Embryonic facial prominence (tissue), 1 donor: ENCODE results near the gene MLH1.
A peak's percentile ranks its signal among the peaks of the same experiment; 100 is the strongest.
"Not testable (repeated sequence)": the region's sequence is repeated elsewhere in the genome, so short reads cannot be mapped to it uniquely, and the experiment has no call there.

ENCODE experiments used
- DNase-seq: peaks from one replicate; pipeline ENCODE4 v3.0.0-alpha.2; 2016; ENCODE audit errors: extremely low spot score

MLH1 gene

DNA sequence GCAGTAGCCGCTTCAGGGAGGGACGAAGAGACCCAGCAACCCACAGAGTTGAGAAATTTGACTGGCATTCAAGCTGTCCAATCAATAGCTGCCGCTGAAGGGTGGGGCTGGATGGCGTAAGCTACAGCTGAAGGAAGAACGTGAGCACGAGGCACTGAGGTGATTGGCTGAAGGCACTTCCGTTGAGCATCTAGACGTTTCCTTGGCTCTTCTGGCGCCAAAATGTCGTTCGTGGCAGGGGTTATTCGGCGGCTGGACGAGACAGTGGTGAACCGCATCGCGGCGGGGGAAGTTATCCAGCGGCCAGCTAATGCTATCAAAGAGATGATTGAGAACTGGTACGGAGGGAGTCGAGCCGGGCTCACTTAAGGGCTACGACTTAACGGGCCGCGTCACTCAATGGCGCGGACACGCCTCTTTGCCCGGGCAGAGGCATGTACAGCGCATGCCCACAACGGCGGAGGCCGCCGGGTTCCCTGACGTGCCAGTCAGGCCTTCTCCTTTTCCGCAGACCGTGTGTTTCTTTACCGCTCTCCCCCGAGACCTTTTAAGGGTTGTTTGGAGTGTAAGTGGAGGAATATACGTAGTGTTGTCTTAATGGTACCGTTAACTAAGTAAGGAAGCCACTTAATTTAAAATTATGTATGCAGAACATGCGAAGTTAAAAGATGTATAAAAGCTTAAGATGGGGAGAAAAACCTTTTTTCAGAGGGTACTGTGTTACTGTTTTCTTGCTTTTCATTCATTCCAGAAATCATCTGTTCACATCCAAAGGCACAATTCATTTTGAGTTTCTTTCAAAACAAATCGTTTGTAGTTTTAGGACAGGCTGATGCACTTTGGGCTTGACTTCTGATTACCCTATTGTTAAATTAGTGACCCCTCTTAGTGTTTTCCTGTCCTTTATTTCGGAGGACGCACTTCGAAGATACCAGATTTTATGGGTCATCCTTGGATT, at the start of gene MLH1:
Gene MLH1, plus strand, starts transcription at position 193 of the 958 bp plus-strand sequence. Its CDS starts 30 bp downstream, at position 223.
- peak; percentile 85 for DNase-seq

DNA sequence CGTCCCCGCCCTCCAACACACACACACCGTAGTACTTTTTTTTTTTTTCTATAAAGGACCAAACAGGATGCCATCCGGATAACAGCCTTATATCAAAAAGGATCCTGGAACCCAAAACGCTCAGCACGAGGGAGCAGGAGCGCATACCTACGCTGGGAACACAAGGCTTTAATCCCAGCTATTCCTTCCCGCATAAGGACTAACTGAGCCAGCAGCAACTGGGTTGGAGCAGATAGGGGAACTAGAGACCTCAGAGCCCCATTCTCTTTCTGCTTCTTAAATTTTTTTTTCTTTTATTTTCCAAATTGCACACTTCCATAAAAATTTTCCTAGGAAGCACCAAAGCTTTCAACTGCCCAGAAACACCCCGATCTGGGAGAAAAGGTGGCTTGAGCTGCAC, 49.7 kb upstream of the MLH1 start:
- DNase-seq, result no peak

DNA sequence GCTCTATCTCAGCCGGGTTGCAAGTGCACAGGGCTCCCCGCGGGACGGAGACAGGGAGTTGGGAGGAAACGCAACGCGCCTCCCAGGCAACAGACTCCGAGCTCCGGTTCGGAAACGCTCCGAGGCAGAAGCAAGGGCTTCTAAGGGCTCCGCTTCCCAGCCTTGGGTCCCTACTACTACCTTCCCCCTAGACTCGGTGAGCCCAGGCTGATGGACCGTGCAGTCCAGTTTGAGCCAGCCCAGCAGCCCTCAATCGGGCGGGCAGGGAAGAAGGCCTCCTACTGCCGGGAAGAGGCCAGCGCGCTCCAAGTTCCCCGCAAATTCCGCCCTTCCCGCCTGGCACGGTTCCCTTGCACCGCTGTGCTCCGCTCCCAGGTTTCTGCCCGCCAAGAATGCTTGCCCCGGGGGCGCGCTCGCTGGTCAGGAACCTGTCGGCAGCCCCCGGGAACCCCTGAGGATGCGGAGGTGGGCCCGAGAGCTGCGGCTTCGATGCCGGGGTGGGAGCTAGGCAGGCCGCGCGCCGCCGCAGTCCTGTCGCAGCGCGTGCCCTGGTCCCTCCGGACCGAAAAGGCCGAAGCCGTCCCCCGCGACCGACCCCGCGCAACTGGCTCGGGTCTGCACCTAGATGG, 49.2 kb upstream of the MLH1 start:
- DNase-seq, result peak; percentile 37

DNA sequence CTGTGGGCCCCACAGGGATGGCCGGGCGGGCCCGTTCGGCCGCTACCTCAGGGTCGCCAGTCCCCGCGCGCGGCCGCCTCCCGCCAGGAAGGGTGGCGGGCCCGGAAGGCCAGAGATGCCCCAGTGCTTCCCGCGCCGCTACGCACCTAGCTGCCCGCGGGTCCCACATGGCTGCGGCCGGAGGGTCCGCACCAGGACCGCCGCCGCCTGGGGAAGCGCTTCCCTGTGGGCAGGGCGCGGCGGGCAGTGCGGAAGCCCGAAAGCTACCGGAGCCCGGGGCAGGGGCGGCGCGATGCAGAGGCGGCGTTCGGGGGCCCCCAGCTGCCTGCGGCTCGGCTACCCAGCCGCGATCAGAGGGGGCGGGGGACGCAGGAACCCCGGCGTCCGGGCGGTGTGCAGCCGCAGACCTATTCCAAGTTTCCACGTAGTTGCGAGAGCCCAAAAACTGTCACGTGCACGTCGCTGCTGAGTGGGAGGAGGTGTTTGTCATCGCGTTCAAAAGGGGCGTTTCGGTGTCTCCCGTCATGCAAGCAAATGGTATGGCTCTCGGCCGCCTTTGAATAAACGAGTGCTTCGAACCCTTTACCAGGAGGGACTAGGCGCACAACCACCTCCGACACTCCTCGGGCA, 48.6 kb upstream of the MLH1 start, which contains the start of gene TRANK1:
Gene TRANK1, minus strand, starts transcription at position 414 of the 630 bp plus-strand sequence. Its CDS starts 245 bp downstream, at position 169.
- DNase-seq, result no peak

DNA sequence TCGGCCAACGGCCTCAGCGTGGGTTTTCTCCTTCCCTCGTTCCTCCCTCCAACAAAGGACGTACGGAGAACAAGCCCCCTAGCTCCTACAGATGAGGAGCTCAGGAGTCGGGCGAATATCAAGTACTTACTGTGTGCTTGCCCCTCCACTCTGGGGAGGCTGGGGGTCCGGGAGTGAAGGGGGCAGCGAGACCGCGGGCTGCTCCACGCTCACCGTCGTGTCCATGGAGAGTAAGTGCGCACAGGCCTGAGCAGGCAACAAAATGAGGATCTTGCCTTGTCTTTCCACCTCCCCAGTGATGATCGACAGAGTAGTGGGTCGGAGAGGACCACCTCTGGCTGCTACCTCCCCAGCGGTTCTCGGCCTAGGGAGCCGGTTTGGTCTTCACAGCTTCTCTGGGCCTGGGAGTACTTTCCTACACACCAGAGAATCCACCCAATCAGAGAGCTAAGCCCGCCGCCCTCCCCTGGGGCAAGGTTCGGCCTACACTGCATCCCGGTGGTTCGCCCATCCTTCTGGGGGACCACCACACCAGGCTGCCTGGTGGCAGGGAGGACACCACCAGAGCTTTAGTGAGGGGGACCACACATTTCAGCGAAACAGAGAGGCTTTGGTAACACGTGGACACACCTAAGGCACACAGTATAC, 47.9 kb upstream of the MLH1 start:
- DNase-seq, result no peak

DNA sequence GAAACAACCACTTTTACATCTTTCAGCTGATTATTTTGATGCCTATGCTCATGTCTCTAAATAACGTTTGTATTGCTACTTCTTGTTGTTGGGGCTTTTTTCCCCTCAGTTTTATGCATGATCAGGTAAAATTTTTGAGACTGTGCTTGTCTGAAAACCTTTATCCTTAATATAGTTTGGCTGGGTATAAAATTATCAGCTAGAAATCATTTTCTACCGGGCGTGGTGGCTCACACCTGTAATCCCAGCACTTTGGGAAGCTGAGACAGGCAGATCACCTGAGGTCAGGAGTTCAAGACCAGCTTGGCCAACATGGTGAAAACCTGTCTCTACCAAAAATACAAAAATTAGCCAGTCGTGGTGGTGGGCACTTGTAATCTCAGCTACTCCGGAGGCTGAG, 45.5 kb upstream of the MLH1 start:
- DNase-seq, result not testable (repeated sequence)

DNA sequence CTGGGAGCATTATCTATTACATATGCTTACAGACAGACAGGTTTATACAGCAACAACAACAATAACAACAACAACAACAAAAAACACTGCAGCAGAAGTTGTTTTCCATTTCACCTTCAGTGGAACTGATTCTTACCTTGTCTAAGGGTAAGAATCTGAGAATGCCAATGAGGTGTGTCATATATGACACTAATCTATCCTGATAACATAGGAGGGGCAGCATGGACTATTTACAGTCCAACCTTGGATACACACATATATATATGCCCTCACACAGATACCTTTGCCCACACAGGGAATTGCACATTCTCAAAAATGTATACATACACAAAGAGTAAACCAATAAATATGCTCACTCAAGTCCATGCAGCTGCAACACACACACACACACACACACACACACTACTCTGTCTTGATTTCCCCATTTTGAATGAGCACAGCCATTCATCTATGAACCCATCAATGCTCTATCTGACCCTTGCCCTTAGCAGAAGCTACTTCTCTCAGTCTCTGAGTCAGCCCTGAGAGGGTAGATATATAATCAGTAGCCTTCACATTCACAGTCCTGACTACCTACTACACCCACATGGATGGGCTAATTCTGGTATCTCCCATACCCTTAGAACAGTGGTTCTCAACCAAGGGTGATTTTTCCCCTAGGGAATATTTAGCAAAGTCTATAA, 38.7 kb upstream of the MLH1 start:
- no peak for DNase-seq

DNA sequence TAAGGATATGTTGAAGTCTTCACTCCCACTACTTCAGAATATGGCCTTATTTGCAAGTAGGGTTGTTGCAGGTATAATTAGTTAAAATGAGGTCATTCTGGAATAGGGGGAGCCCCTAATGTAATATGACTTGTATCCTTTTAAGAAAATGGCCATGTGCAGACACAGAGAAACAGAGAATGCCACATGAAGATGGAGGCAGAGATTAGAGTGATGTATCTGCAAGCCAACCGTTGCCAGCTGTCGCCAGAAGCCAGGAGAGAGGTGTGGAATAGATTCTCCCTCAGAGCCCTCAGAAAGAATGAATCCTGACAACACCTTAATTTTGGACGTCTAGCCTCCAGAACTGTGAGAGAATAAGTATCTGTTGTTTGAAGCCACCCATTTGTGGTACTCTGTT, 37.2 kb upstream of the MLH1 start:
- no peak for DNase-seq

DNA sequence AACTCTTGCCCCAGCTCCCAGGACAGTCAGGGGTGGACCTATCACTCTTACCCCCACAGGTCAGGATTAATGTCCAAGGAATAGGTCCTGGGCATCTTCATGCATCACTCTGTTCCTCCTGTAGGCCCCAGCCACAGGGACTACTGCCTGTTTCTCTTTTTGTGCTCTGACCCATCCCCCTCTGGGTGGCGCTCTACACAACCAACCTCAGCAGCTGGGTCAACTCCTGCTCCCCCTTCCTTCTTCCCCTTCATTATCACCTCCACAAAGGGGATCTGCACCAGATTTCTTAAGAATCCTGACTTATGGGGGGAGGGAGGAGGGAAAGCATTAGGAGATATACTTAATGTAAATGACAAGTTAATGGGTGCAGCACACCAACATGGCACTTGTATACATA, 36.3 kb upstream of the MLH1 start:
- no peak for DNase-seq

DNA sequence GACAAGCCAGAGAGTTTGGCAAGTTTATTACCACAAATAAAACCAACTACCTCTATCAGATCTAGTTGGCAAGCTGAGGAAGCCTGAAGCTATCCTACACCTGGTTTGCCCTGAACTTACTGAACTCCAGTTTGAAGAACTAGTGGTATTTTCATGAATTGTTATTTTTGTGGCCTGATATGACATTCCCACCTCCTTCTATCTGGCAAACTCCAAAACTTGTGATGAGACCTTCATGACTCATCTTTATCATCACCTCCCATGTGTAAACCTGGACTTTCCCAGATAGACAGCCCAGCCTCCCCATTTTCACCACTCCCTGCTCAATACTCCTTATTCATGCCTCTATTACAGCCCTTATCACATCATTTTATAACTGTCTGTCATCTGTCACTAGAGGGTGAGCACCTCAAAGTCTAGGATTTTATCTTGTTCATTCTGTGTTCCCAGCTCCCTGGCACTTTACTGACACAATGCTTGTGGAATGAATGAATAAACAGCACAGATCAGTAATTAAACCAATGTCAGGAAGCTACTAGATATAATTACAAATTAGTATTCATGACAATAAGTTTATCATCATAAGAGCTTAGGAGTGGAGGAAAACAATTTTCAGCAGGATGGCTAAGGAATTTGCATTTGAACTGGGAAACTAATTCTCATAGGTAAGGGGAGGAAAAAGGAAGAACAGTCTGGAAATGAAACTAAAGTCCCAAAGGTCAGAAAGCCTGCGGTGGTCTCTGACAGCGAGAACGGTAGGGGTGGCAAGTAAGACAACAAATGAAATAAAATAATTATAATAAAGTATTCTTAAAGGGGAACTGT, 35.2 kb upstream of the MLH1 start:
- DNase-seq, result no peak

DNA sequence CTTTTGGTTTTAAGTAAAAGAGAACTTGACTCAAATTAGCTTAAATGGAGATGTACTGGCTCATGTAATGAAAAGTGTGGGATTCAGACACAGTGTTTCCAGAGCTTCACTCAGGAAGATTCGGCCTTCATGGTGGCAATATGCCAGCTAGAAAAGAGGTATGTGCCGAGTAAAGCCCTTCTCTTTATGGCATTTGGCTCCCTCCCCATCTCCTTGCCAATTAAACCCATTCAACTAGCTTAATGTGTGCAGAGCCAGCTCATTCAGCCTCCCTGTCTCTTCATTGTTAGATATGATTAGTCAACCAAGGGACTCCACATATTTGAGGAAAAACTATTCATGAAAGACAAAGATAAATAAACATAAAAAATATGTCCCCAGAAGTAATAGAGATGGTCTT, 33.5 kb upstream of the MLH1 start:
- DNase-seq, result no peak

DNA sequence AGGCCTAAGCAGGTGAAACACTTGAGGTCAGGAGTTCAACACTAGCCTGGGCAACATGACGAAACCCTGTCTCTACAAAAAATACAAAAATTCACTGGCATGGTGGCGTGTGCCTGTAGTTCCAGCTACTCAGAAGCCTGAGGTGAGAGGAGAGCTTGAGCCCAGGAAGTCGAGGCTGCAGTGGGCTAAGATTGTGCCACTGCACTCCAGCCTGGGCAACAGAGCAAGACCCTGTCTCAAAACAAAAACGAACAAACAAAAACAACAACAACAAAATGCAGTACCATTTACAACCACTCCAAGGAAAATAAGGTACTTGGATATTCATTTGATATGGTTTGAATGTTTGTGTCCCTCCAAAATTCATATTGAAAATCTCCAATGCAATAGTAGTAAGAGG, 32.8 kb upstream of the MLH1 start:
- DNase-seq, result no peak

DNA sequence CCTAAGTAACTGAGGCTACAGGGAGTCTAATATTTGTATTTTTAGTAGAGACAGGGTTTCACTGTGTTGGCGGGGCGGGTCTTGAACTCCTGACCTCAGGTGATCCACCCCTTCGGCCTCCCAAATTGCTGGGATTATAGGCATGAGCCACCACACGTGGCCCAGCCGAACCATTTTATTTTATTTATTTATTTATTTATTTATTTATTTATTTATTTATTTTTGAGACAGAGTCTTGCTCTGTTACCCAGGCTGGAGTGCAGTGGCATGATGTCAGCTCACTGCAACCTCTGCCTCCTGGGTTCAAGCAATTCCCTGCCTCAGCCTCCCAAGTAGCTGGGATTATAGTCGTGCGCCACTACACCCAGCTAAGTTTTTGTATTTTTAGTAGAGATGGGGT, 30.3 kb upstream of the MLH1 start:
- DNase-seq, result not testable (repeated sequence)

DNA sequence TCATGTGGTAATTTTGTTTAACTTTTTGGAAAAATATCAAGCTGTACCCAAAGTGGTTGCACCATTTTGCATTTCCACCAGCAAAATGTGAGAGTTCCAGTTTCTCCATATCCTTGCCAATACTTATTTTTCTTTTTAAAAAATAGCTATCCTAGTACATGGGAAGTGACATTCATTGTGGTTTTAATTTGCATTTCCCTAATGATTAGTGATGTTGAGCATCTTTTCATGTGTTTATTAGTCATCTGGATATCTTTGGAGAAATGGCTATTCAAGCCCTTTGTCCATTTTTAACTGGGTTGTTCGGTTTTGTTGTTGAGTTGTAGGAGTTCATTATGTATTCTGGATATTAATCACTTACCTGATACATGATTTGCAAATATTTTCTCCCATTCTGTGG, 29.0 kb upstream of the MLH1 start:
- no peak for DNase-seq

DNA sequence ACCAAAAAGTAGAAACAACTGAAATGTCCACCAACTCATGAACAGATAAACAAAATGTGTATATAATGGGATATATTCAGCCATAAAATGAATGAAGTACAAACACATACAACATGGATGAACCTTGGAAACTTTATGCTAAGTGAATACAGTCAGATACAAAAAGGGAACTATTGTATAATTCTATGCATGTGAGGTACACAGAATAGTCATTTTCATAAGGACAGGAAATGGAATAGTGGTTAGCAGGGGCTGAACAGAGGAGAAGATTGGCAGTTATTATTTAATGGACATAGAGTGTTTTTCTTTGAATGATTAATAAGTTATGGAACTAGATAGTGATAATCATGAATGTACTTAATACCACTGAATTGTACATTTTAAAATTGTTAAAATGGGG, 28.5 kb upstream of the MLH1 start:
- no peak for DNase-seq

DNA sequence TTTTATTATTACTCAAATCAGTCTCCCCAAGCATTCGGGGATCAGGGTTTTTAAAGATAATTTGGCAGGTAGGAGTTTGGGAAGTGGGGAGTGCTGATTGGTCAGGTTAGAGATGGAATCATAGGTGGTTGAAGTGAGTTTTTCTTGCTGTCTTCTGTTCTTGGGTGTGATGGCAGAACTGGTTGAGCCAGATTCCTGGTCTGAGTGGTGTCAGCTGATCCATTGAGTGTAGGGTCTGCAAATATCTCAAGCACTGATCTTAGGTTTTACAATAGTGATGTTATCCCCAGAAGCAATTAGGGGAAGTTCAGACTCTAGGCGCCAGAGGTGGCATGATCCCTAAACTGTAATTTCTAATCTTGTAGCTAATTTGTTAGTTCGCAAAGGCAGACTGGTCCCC, 27.9 kb upstream of the MLH1 start:
- DNase-seq, result no peak

DNA sequence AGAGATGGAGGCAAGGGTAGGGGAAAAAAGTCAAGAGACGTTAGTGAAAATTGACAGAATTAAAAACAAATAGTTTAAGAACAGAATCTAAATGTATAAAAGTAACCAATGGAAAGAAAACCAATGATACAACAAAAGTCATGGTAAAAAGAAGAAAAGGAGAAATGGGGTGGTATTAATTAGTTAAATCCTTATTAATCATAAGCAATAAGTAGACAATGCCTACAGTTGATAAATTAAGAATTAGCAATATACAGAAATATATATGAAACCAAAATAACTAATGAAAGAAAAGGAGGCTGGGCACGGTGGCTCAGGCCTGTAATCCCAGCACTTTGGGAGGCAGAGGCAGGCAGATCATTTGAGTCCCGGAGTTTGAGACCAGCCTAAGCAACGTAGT, 24.2 kb upstream of the MLH1 start:
- no peak for DNase-seq

DNA sequence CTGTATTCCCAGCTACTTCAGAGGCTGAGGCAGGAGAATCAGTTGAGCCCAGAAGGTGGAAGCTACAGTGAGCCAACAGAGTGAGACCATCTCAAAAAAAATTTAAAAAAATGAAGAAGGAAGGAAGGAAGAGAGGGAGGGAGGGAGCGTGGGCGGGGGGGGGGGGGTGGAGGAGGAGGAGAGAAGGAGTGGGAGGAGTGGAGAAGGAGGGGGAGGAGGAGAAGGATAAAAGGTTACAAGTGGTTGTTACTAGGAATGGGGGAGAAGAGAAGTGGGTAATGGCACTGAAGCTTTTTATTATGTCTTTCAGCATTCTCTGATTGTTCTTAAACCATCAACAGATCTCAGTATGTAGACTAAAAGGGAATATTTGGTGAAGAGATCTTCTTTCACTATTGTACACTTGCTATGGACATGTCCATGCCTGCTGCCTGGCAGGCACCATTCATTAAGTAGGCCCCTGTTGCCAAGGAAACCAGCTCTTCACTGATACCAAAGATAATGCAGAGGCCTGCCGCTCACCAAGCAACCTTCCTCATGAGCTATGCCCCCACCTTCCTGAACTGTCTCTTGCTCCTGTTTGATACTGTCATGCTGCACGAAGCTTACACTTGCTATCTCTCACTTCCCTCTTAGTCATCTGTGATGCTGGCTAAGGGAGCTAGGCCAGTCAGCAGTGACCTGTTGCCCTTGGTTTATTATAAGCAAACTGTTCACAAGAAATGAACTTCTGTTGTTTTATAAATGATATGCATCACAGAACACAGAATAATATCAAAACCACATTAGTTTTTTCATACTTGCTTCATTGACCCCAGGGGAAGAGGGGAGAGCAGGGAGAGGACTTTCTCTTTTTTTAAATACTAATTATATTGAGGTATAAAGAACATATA, 23.5 kb upstream of the MLH1 start:
- DNase-seq, result peak; percentile 43

DNA sequence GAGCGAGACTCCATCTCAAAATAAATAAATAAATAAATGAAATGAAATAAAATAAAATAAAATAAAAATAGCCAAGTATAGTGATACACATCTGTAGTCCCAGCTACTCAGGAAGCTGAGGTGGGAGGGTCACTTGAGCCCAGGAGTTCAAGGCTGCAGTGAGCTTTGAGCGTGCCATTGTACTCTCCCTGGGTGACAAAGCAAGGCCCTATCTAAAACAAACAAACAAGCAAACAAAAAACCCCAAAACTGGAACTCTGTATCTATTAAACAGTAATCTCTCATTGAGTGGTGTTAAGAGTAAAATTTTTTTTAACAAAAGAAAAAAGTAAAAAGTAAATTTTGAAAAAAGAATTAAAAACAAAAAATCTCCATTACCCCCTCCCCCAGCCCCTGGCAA, 21.2 kb upstream of the MLH1 start:
- no peak for DNase-seq

DNA sequence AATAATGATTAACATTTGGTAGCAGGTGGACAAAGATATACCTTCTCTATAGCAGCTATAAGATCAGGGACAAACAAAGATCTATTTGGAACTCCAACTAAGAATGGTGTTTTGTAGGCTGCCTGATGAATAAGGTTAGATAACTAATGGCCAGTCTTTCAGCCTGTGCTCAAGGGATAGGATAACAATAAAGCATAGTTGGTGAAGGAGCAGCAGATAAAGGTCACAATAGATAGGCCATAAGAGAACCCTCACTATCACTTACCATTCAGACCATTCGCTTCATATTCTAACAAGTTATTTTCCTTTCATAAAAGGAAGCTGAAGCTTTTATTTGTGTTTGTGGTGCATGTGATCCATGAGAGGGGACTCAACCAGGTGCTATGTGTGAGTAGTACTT, 20.2 kb upstream of the MLH1 start:
- DNase-seq, result no peak
